PC-9 (cell line): Measurements from ENCODE around the gene GLTP. TPM values are rescaled to one million over a fixed set of nuclear protein-coding genes. Genes with fewer than 3 reads are reported as not detected.

Experiments used
- BruUV-seq: library from RNA; stranded (reverse); fragments of 400-500 nt; replicated peaks from 2 replicates; lab custom pipeline; 2021; lab: Mats Ljungman, UMichigan
- CTCF ChIA-PET: fragments of 300-600 bp; sonication (Branson Sonifier 250); formaldehyde crosslinking; loops from one replicate; lab custom pipeline; 2022; ENCODE audit warnings: antibody characterized with exemption; lab: Charles Lee
- POLR2A ChIA-PET: fragments of 300-600 bp; sonication (Branson Sonifier 250); formaldehyde crosslinking; loops from one replicate; lab custom pipeline; 2022; ENCODE audit warnings: antibody characterized with exemption; ENCODE audit not compliant: unreplicated experiment; lab: Charles Lee
- DNase-seq, 2 experiments: peaks; one replicate each; pipeline versions ENCODE4 v3.0.0 to v3.0.0-alpha.2; 2015 to 2022; ENCODE audit warnings: mixed read lengths in 1 of 2
- H2AFZ ChIP-seq: fragments of 200-600 bp; sonication (generic); 2 replicates; pipeline ENCODE4 v1.8.1; 2017; ENCODE audit warnings: antibody characterized with exemption
- H3F3A ChIP-seq: fragments of 200-600 bp; sonication (generic); 2 replicates; pipeline ENCODE4 v1.8.1; 2017; ENCODE audit warnings: antibody characterized with exemption, mild to moderate bottlenecking, low read depth; ENCODE audit not compliant: insufficient read depth
- H3K27ac ChIP-seq: fragments of 200-600 bp; sonication (generic); 2 replicates; pipeline ENCODE4 v1.6.1; 2016; ENCODE audit warnings: mixed run types
- H3K27me3 ChIP-seq: fragments of 200-600 bp; sonication (generic); 2 replicates; pipeline ENCODE4 v1.6.1; 2016; ENCODE audit warnings: low read depth, mixed run types; ENCODE audit not compliant: insufficient read depth
- H3K36me3 ChIP-seq: fragments of 200-600 bp; sonication (generic); 2 replicates; pipeline ENCODE4 v1.6.1; 2016; ENCODE audit warnings: low read depth, mixed run types
- H3K4me1 ChIP-seq: fragments of 200-600 bp; sonication (generic); replicated peaks from 2 replicates; pipeline ENCODE4 v1.6.1; 2016; ENCODE audit warnings: mixed run types; ENCODE audit not compliant: insufficient read depth
- H3K4me2 ChIP-seq: fragments of 200-600 bp; sonication (generic); 2 replicates; pipeline ENCODE4 v1.6.1; 2017; ENCODE audit warnings: mixed run types
- H3K4me3 ChIP-seq: fragments of 200-600 bp; sonication (generic); 2 replicates; pipeline ENCODE4 v1.6.1; 2016; ENCODE audit warnings: mixed run types
- H3K79me2 ChIP-seq: fragments of 200-600 bp; sonication (generic); 2 replicates; pipeline ENCODE4 v1.6.1; 2017; ENCODE audit warnings: low read depth, mixed run types
- H3K9me2 ChIP-seq: fragments of 200-600 bp; sonication (generic); 2 replicates; pipeline ENCODE4 v1.8.1; 2017; ENCODE audit warnings: mild to moderate bottlenecking; ENCODE audit not compliant: insufficient read depth
- H3K9me3 ChIP-seq: fragments of 200-600 bp; sonication (generic); 2 replicates; pipeline ENCODE4 v1.8.1; 2016; ENCODE audit warnings: low read depth; ENCODE audit not compliant: insufficient read depth
- H4K20me1 ChIP-seq: fragments of 200-600 bp; sonication (generic); 2 replicates; pipeline ENCODE4 v1.8.1; 2017; ENCODE audit not compliant: insufficient read depth
- CTCF ChIP-seq: fragments of 200-600 bp; sonication (generic); conservative IDR thresholded peaks from 2 replicates; pipeline ENCODE4 v1.6.1; 2017; ENCODE audit warnings: mixed run types, antibody characterized with exemption, mild to moderate bottlenecking, moderate library complexity
- EZH2 ChIP-seq: fragments of 200-600 bp; sonication (generic); IDR thresholded peaks from 2 replicates; pipeline ENCODE4 v1.8.0; 2017; ENCODE audit warnings: antibody characterized with exemption, low read depth
- intact Hi-C: fragments of 100-400 bp; cut with micrococcal nuclease; formaldehyde crosslinking; loops from one replicate; pipeline ENCODE4 v1.10.0; 2022; ENCODE audit not compliant: unreplicated experiment
- total RNA-seq: library from RNA; stranded (reverse); gene quantifications from 2 replicates; pipeline ENCODE4 v1.2.3, GENCODE V29; 2021

Gene GLTP
- total RNA-seq, 1 experiment from 2014 or later = 30.3 TPM

GRCh38 chr12:109831365-109831764, 49.0 kb downstream of the GLTP start:
- intact Hi-C loops = no loop called here
- Histone ChIP-seq H3K4me1 (no peaks in the 10 kb centered on the region), H4K20me1 (no peaks in the 10 kb centered on the region), H3K4me3 (no peak overlapping the region), H3K36me3 (no peaks in the 10 kb centered on the region), H3K79me2 (no peaks in the 10 kb centered on the region), H3K27me3 (no peaks in the 10 kb centered on the region), H3K4me2 (no peak overlapping the region), H3K9me3 (no peaks in the 10 kb centered on the region), H3F3A (no peaks in the 10 kb centered on the region; the same call in 1 of the 2 replicates), H3K9me2 (no peaks in the 10 kb centered on the region), H2AFZ (no peak overlapping the region), H3K27ac (no peak overlapping the region)
- ChIA-PET CTCF (interaction anchor here (0.5 kb wide), 1 partner anchor 107 kb away, joined by 3 read pairs; no protein-coding TSS in a partner anchor), POLR2A (no interaction called here)
- BruUV-seq = no TSS peak
- DNase-seq = no peak
- no peak for TF ChIP-seq EZH2
- TF ChIP-seq CTCF = no peak

- POLR2A ChIA-PET = no interaction called here
- CTCF ChIA-PET = interaction anchor here (0.5 kb wide), 1 partner anchor 107 kb away, joined by 3 read pairs; no protein-coding TSS in a partner anchor
These were observed 49.6 kb downstream of the GLTP start for GRCh38 chr12:109830718-109831117.

GRCh38 chr12:109830267-109830666, 50.1 kb downstream of the GLTP start:
- DNase-seq = no peak
- Histone ChIP-seq H2AFZ (no peak overlapping the region), H4K20me1 (no peaks in the 10 kb centered on the region), H3K4me1 (no peaks in the 10 kb centered on the region), H3K27me3 (no peaks in the 10 kb centered on the region), H3K9me2 (no peaks in the 10 kb centered on the region), H3K27ac (no peak overlapping the region), H3K36me3 (no peaks in the 10 kb centered on the region), H3F3A (no peaks in the 10 kb centered on the region; the same call in 1 of the 2 replicates), H3K79me2 (no peaks in the 10 kb centered on the region), H3K4me3 (no peak overlapping the region), H3K4me2 (no peak overlapping the region), H3K9me3 (no peaks in the 10 kb centered on the region)
- no peak for TF ChIP-seq EZH2
- TF ChIP-seq CTCF = no peak
- BruUV-seq = no TSS peak
- POLR2A ChIA-PET = no interaction called here
- CTCF ChIA-PET = no interaction called here
- intact Hi-C loops = no loop called here

More at GRCh38 chr12:109830718-109831117, 49.6 kb downstream of the GLTP start:
- no TSS peak for BruUV-seq
- intact Hi-C loops = no loop called here
- no peak for TF ChIP-seq EZH2
- no peak for TF ChIP-seq CTCF
- no peaks in the 10 kb centered on the region; the same call in 1 of the 2 replicates for H3F3A ChIP-seq
- DNase-seq = no peak
- H3K27me3 ChIP-seq = no peaks in the 10 kb centered on the region
- H3K27ac ChIP-seq = no peak overlapping the region
- H3K9me2 ChIP-seq = no peaks in the 10 kb centered on the region
- H3K4me2 ChIP-seq = no peak overlapping the region
- H2AFZ ChIP-seq = no peak overlapping the region
- H3K9me3 ChIP-seq = no peaks in the 10 kb centered on the region
- no peaks in the 10 kb centered on the region for H3K4me1 ChIP-seq
- H3K4me3 ChIP-seq = no peak overlapping the region
- H3K36me3 ChIP-seq = no peaks in the 10 kb centered on the region
- no peaks in the 10 kb centered on the region for H3K79me2 ChIP-seq
- no peaks in the 10 kb centered on the region for H4K20me1 ChIP-seq
